CD8-positive, alpha-beta memory T cell (primary cell): ENCODE results near the gene RABGEF1. TPM values are rescaled to one million over a fixed set of nuclear protein-coding genes. Genes with fewer than 3 reads are reported as not detected.
"Not testable (repeated sequence)": the region's sequence is repeated elsewhere in the genome, so short reads cannot be mapped to it uniquely, and the experiment has no call there.

Experiments
- CTCF ChIA-PET: fragments of 350-600 bp; sonication (Branson Sonifier 250); formaldehyde crosslinking; loops from one replicate; lab custom pipeline; 2021; ENCODE audit warnings: antibody characterized with exemption; lab: Charles Lee
- POLR2A ChIA-PET: fragments of 350-600 bp; sonication (Branson Sonifier 250); formaldehyde crosslinking; loops from one replicate; lab custom pipeline; 2021; ENCODE audit warnings: antibody characterized with exemption; lab: Charles Lee
- DNase-seq, 5 donors: peaks; one replicate each; pipeline versions ENCODE4 v3.0.0 to v3.0.0-alpha.2; 2020 to 2022; ENCODE audit warnings: mixed read lengths in 1 of 5
- H3K27ac ChIP-seq: one replicate; pipeline ENCODE4 v1.7.0; 2013; ENCODE audit warnings: low read depth, mild to moderate bottlenecking, low read length, moderate library complexity
- H3K27me3 ChIP-seq: 2 replicates; pipeline ENCODE4 v1.7.0; 2013; ENCODE audit warnings: low read length, mild to moderate bottlenecking; ENCODE audit not compliant: insufficient read depth, poor library complexity, severe bottlenecking
- H3K36me3 ChIP-seq: 2 replicates; pipeline ENCODE4 v1.7.0; 2013; ENCODE audit warnings: mild to moderate bottlenecking, low read length, moderate library complexity; ENCODE audit not compliant: insufficient read depth
- H3K4me1 ChIP-seq: 2 replicates; pipeline ENCODE4 v1.7.0; 2013; ENCODE audit warnings: mild to moderate bottlenecking, low read length, moderate library complexity; ENCODE audit not compliant: insufficient read depth
- H3K4me3 ChIP-seq: 2 replicates; pipeline ENCODE4 v1.7.0; 2013; ENCODE audit warnings: mild to moderate bottlenecking, low read length
- H3K9me3 ChIP-seq: 2 replicates; pipeline ENCODE4 v1.7.0; 2013; ENCODE audit warnings: mild to moderate bottlenecking, low read length
- H3K27ac Mint-ChIP-seq, 8 donors: one replicate each; pipeline ENCODE4 v1.8.0; 2020 to 2021; ENCODE audit warnings: mixed read lengths in 8 of 8, mild to moderate bottlenecking in 6 of 8, inconsistent platforms in 3 of 8, moderate library complexity in 3 of 8
- H3K27me3 Mint-ChIP-seq, 2 donors: one replicate each; pipeline ENCODE4 v1.8.0; 2020 to 2021; ENCODE audit warnings: mixed read lengths in 2 of 2, mild to moderate bottlenecking in 1 of 2, moderate library complexity in 1 of 2
- H3K36me3 Mint-ChIP-seq, 3 donors: one replicate each; pipeline ENCODE4 v1.8.0; 2020 to 2021; ENCODE audit warnings: mixed read lengths in 3 of 3, inconsistent platforms in 1 of 3, mild to moderate bottlenecking in 1 of 3
- H3K4me1 Mint-ChIP-seq, 3 donors: one replicate each; pipeline ENCODE4 v1.8.0; 2020 to 2021; ENCODE audit warnings: mixed read lengths in 3 of 3, inconsistent platforms in 1 of 3, mild to moderate bottlenecking in 1 of 3
- H3K4me3 Mint-ChIP-seq, 7 donors: one replicate each; pipeline ENCODE4 v1.8.0; 2020 to 2021; ENCODE audit warnings: mixed read lengths in 7 of 7, mild to moderate bottlenecking in 6 of 7, moderate library complexity in 4 of 7, inconsistent platforms in 2 of 7
- H3K9me3 Mint-ChIP-seq, 5 donors: one replicate each; pipeline ENCODE4 v1.8.0; 2020 to 2022; ENCODE audit warnings: mixed read lengths in 5 of 5, mild to moderate bottlenecking in 3 of 5, moderate library complexity in 2 of 5, inconsistent platforms in 1 of 5
- polyA plus RNA-seq: library from polyadenylated mRNA; unstranded; fragments of 300-500 nt; fragmentation: Illumina TruSeq; gene quantifications from one replicate; pipeline ENCODE4 v1.2.3, GENCODE V29; 2021
- total RNA-seq, 2 experiments: library from RNA; stranded (reverse); gene quantifications; one replicate each; pipeline ENCODE4 v1.2.3, GENCODE V29; 2021

Gene RABGEF1
- total and polyA plus RNA-seq, 3 experiments from 2014 or later = 24.4 to 26.3 (median 25.7) TPM

DNA sequence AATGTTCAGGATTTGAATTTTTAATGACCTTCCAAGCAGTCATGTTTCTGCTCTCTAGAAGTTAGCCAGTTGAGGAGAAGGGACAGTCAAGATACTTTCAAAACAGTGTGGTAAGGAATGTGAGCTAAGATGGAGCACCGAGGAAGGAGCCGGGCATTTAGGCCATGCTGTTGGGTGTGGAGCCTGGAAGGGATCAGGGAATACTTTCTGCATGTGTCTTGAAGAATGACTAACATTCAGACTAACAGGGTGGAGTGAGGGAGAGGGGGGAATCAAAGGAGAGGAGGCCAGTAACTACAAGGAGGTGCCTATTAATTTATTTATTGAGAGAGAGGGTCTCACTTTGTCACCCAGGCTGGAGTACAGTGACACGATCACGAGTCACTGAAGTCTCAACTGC is 1.8 kb downstream of the RABGEF1 start:
- CTCF ChIA-PET, H3K4me1 ChIP-seq: not testable (repeated sequence)

DNA sequence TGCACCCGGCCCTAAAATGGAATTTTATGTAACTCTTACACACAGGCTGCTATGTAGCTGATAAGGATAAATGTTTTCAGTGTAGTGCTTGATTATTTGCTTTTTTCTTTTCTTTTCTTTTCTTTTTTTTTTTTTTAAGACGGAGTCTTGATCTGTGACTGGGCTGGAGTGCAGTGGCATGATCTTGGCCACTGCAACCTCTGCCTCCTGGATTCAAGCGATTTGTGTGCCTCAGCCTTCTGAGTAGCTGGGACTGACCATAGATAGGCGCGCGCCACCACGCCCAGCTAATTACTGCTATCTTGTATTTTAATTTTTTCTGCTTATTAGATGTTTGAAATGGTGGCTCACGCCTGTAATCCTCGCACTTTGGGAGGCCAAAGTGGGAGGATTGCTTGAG is 3.4 kb downstream of the RABGEF1 start:
- POLR2A ChIA-PET = no interaction called here
- peak overlapping the region in 2 of 8 donors; percentile 66 to 71 for H3K27ac Mint-ChIP-seq
- Histone ChIP-seq H3K27me3 (no peaks in the 10 kb centered on the region), H3K27ac (no peak overlapping the region), H3K9me3 (no peaks in the 10 kb centered on the region), H3K4me1 (peaks cover 6% of the 10 kb centered on the region), H3K36me3 (no peaks in the 10 kb centered on the region), H3K4me3 (no peak overlapping the region)
- no peaks in the 10 kb centered on the region for H3K9me3 Mint-ChIP-seq
- H3K4me1 Mint-ChIP-seq = peaks cover 29 to 73% (median 49%) of the 10 kb centered on the region in 3 donors
- H3K4me3 Mint-ChIP-seq = peak overlapping the region in 2 of 7 donors; percentile 45 to 62
- DNase-seq = no peak
- peaks cover 0 to 1% of the 10 kb centered on the region in 2 donors for H3K27me3 Mint-ChIP-seq
- peaks cover 2 to 32% (median 4%) of the 10 kb centered on the region in 3 donors for H3K36me3 Mint-ChIP-seq
- CTCF ChIA-PET = no interaction called here

More for the DNA sequence above, 1.8 kb downstream of the RABGEF1 start:
- POLR2A ChIA-PET, DNase-seq, H3K4me3 ChIP-seq, H3K27ac ChIP-seq, H3K9me3 Mint-ChIP-seq, H3K27me3 Mint-ChIP-seq, H3K36me3 ChIP-seq, H3K27me3 ChIP-seq, H3K9me3 ChIP-seq: not testable (repeated sequence)
- H3K36me3 Mint-ChIP-seq = peaks cover 0 to 26% (median 2%) of the 10 kb centered on the region in 3 donors
- H3K4me3 Mint-ChIP-seq = peak overlapping the region; percentile 37 to 97 (median 61)
- H3K27ac Mint-ChIP-seq = peak overlapping the region in 7 of 8 donors; percentile 9 to 97 (median 73)
- peaks cover 30 to 71% (median 37%) of the 10 kb centered on the region in 3 donors for H3K4me1 Mint-ChIP-seq

DNA sequence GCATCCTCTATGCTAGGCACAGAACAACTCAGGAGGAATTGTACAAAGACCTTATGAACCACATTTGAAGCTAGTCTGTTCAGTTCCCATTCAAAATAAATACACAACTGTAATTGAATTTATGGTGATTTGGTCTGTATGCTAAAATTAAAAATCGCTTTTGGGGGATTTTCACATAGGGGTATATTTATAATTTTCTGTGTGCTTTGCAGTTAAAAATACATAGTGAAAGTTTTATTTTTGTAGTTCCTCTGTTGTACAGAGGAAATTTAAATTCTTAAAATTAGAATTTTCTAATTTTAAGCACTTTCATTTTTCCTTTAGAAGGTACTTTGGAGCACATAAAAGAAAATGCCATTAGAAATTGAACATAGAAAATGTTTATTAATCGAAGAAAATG is 6.9 kb downstream of the RABGEF1 start:
- peak overlapping the region in 2 of 8 donors; percentile 39 to 47 for H3K27ac Mint-ChIP-seq
- ChIA-PET CTCF (interaction anchor here (1.5 to 1.8 kb wide), 2 partner anchors 22 to 190 kb away, joined by 3 to 5 read pairs; no protein-coding TSS in a partner anchor), POLR2A (no interaction called here)
- peak overlapping the region in 1 of 7 donors; percentile 62 for H3K4me3 Mint-ChIP-seq
- no peaks in the 10 kb centered on the region for H3K9me3 Mint-ChIP-seq
- no peaks in the 10 kb centered on the region for H3K9me3 ChIP-seq
- no peak overlapping the region for H3K27ac ChIP-seq
- H3K36me3 ChIP-seq = no peaks in the 10 kb centered on the region
- H3K27me3 Mint-ChIP-seq = no peaks in the 10 kb centered on the region
- H3K27me3 ChIP-seq = no peaks in the 10 kb centered on the region
- DNase-seq = no peak
- H3K4me3 ChIP-seq = no peak overlapping the region
- peaks cover 22 to 72% (median 52%) of the 10 kb centered on the region in 3 donors for H3K4me1 Mint-ChIP-seq
- no peaks in the 10 kb centered on the region for H3K4me1 ChIP-seq
- H3K36me3 Mint-ChIP-seq = peaks cover 3 to 29% (median 4%) of the 10 kb centered on the region in 3 donors

DNA sequence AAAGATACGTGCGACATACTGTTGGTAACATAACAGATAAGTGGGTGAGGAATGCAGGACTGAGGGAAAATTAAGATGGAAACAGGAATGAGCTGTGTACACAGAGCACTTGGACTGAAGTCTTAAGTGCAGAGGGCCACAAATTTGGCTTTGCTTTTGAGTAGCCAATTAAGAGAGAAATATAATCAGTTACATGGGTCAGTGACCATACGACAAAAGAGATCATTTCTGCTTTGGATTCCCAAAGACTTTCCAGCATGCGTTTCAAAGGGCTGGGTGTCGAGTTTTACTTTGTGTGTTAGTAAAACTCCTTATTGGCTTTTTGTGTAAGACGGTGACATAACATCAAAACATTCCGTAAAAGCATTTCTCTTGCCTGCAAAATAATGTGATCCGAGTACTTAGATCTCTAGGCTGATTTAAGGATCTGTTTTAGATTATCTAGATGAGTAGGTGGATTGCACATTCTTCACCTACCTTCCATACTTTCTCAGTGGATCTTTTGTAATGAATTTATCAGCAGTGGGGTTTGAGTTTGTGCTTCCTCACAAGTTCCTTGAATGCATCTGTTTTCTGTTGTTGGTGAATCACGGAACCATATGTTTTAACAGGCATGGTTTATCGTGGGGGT is 7.5 kb downstream of the RABGEF1 start:
- H3K36me3 ChIP-seq = no peaks in the 10 kb centered on the region
- no peaks in the 10 kb centered on the region for H3K4me1 ChIP-seq
- H3K9me3 Mint-ChIP-seq = no peaks in the 10 kb centered on the region
- no peak overlapping the region for H3K27ac ChIP-seq
- H3K36me3 Mint-ChIP-seq = peaks cover 3 to 29% (median 4%) of the 10 kb centered on the region in 3 donors
- no peak overlapping the region for H3K4me3 Mint-ChIP-seq
- no peak overlapping the region for H3K4me3 ChIP-seq
- no peaks in the 10 kb centered on the region for H3K9me3 ChIP-seq
- H3K27me3 Mint-ChIP-seq = no peaks in the 10 kb centered on the region
- DNase-seq = no peak
- ChIA-PET POLR2A (no interaction called here), CTCF (no interaction called here)
- H3K27ac Mint-ChIP-seq = no peak overlapping the region
- no peaks in the 10 kb centered on the region for H3K27me3 ChIP-seq
- H3K4me1 Mint-ChIP-seq = peaks cover 25 to 74% (median 53%) of the 10 kb centered on the region in 3 donors

DNA sequence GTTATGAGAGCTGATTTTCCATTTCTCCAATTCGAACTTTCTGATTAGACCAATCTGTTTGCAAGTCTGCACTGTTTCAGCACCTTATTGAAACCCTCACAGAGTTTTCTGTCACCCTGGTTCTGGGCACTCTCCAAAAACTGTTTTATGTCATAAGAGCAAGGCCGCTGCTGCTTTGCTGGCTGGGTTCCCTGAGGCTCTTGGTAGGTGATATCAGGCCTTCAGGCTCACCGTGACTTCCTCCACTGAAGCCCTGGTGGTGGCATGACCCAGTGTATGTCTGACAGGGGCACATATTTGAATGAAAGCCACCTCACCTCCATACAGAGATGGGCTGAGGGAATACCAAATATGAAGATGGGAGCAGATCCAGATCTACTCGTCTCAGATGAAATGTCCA is 8.3 kb downstream of the RABGEF1 start:
- Histone ChIP-seq H3K9me3 (no peaks in the 10 kb centered on the region), H3K4me1 (no peaks in the 10 kb centered on the region), H3K4me3 (no peak overlapping the region), H3K27me3 (no peaks in the 10 kb centered on the region), H3K36me3 (no peaks in the 10 kb centered on the region), H3K27ac (no peak overlapping the region)
- Mint-ChIP-seq H3K4me1 (peaks cover 24 to 76% (median 54%) of the 10 kb centered on the region in 3 donors), H3K36me3 (peaks cover 3 to 29% (median 4%) of the 10 kb centered on the region in 3 donors), H3K9me3 (no peaks in the 10 kb centered on the region), H3K4me3 (peak overlapping the region in 1 of 7 donors; percentile 29), H3K27ac (peak overlapping the region in 2 of 8 donors; percentile 21 to 24), H3K27me3 (no peaks in the 10 kb centered on the region)
- ChIA-PET POLR2A (no interaction called here), CTCF (no interaction called here)
- DNase-seq = no peak

DNA sequence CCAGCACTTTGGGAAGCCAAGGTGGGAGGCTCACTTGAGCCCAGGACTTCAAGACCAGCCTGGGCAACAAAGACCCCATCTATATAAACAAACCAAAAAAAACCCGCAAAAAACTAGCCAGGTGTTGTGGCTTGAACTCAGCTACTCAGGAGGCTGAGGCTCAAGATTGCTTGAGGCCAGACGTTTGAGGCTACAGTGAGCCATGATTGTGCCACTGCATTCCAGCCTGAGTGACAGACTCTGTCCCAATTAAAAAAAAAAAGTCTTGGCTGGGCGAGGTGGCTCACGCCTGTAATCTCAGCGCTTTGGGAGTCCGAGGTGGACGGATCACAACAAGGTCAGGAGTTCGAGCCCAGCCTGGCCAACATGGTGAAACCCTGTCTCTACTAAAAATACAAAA is 11.4 kb downstream of the RABGEF1 start:
- peaks cover 28 to 76% (median 52%) of the 10 kb centered on the region in 3 donors for H3K4me1 Mint-ChIP-seq
- Histone ChIP-seq H3K4me1 (no peaks in the 10 kb centered on the region), H3K27ac (no peak overlapping the region), H3K36me3 (no peaks in the 10 kb centered on the region), H3K9me3 (no peaks in the 10 kb centered on the region), H3K4me3 (no peak overlapping the region), H3K27me3 (no peaks in the 10 kb centered on the region)
- H3K27ac Mint-ChIP-seq = peak overlapping the region in 1 of 8 donors; percentile 51
- CTCF ChIA-PET = no interaction called here
- H3K36me3 Mint-ChIP-seq = peaks cover 2 to 18% (median 3%) of the 10 kb centered on the region in 3 donors
- no peak overlapping the region for H3K4me3 Mint-ChIP-seq
- no peaks in the 10 kb centered on the region for H3K9me3 Mint-ChIP-seq
- no peak for DNase-seq
- POLR2A ChIA-PET = no interaction called here
- H3K27me3 Mint-ChIP-seq = no peaks in the 10 kb centered on the region

DNA sequence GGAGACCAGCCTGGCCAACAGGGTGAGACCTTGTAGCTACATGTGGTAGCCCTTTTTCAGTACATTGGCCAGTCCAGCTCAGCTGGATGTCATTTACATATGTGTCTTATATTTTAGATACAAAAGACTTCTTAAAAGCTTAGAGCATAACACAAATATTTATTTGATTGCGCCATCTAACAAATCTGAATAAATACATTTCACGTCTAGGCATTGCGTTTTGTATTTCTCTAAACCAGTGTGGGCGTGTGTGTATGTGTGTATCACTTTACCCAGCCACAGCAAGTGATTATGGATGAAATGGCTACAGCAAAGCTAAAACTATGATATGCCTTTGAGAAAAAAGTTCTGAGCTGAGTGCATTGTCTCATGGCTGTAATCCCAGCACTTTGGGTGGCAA is 14.0 kb downstream of the RABGEF1 start:
- no peaks in the 10 kb centered on the region for H3K9me3 ChIP-seq
- Mint-ChIP-seq H3K36me3 (peaks cover 0 to 8% (median 8%) of the 10 kb centered on the region in 3 donors), H3K4me1 (peaks cover 42 to 70% (median 44%) of the 10 kb centered on the region in 3 donors), H3K4me3 (no peak overlapping the region), H3K27me3 (no peaks in the 10 kb centered on the region), H3K9me3 (no peaks in the 10 kb centered on the region), H3K27ac (no peak overlapping the region)
- H3K4me1 ChIP-seq = no peaks in the 10 kb centered on the region
- no peak for DNase-seq
- H3K27ac ChIP-seq = no peak overlapping the region
- no peaks in the 10 kb centered on the region for H3K27me3 ChIP-seq
- no peaks in the 10 kb centered on the region for H3K36me3 ChIP-seq
- no peak overlapping the region for H3K4me3 ChIP-seq
- POLR2A ChIA-PET = no interaction called here
- CTCF ChIA-PET = no interaction called here

DNA sequence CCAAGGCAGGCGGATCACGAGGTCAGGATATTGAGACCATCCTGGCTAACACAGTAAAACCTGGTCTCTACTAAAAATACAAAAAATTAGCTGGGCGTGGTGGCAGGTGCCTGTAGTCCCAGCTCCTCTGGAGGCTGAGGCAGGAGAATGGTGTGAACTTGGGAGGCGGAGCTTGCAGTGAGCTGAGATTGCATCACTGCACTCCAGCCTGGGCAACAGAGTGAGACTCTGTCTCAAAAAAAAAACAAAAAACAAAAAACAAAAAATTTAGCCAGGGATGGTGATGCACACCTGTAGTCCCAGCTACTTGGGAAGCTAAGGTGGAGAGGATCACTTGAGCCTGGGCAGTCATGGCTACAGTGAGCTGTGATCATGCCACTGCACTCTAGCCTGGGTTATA is 14.5 kb downstream of the RABGEF1 start:
- peak overlapping the region in 1 of 8 donors; percentile 47 for H3K27ac Mint-ChIP-seq
- CTCF ChIA-PET, POLR2A ChIA-PET: not testable (repeated sequence)

More for the DNA sequence above, 14.5 kb downstream of the RABGEF1 start:
- not testable (repeated sequence) for H3K36me3 ChIP-seq, H3K9me3 ChIP-seq, H3K27me3 Mint-ChIP-seq, H3K9me3 Mint-ChIP-seq, DNase-seq, H3K4me3 ChIP-seq, H3K36me3 Mint-ChIP-seq, H3K4me1 ChIP-seq, H3K27me3 ChIP-seq, H3K27ac ChIP-seq, H3K4me3 Mint-ChIP-seq
- peaks cover 40 to 69% (median 43%) of the 10 kb centered on the region in 3 donors for H3K4me1 Mint-ChIP-seq
